Myocyte (in vitro differentiated cells): ENCODE results near the gene FOS. TPM values are rescaled to one million over a fixed set of nuclear protein-coding genes. Genes with fewer than 3 reads are reported as not detected.
"Not testable (repeated sequence)": the region's sequence is repeated elsewhere in the genome, so short reads cannot be mapped to it uniquely, and the experiment has no call there.

Experiments used
- DNase-seq: peaks from one replicate; pipeline ENCODE4 v3.0.0-alpha.2; 2012; ENCODE audit warnings: low read depth
- total RNA-seq: library from RNA; depleted of rRNA; stranded (reverse); fragments of >200 nt; gene quantifications from 2 replicates; pipeline ENCODE4 v1.2.3, GENCODE V29; 2014

Gene FOS
- total RNA-seq, 1 donor from 2014 or later, result 26.5 TPM

GRCh38 chr14:75293920-75294648 lies 15.5 kb downstream of the FOS start:
- peak; percentile 96 for DNase-seq

GRCh38 chr14:75294649-75295033 lies 16.0 kb downstream of the FOS start:
- DNase-seq, result peak; percentile 39

- DNase-seq, result peak; percentile 63
Measured at GRCh38 chr14:75295061-75295461, 16.4 kb downstream of the FOS start.

GRCh38 chr14:75295491-75296345 lies 17.1 kb downstream of the FOS start:
- DNase-seq, result peak; percentile 79

- DNase-seq, result no peak
Measured at GRCh38 chr14:75297411-75298040, 18.9 kb downstream of the FOS start.

GRCh38 chr14:75298187-75298965 lies 19.7 kb downstream of the FOS start:
- no peak for DNase-seq

GRCh38 chr14:75299059-75299458 lies 20.4 kb downstream of the FOS start:
- DNase-seq, result no peak

- no peak for DNase-seq
Measured at GRCh38 chr14:75299576-75299975, 20.9 kb downstream of the FOS start.

- DNase-seq, result no peak
Measured at GRCh38 chr14:75301666-75302325, 23.2 kb downstream of the FOS start.

GRCh38 chr14:75303381-75303789 lies 24.8 kb downstream of the FOS start:
- DNase-seq, result peak; percentile 83

- not testable (repeated sequence) for DNase-seq
Measured at GRCh38 chr14:75306410-75306809, 27.8 kb downstream of the FOS start.

GRCh38 chr14:75306927-75307699 lies 28.5 kb downstream of the FOS start:
- DNase-seq, result peak; percentile 41

GRCh38 chr14:75307700-75308379 lies 29.2 kb downstream of the FOS start:
- DNase-seq, result peak; percentile 90

- not testable (repeated sequence) for DNase-seq
Measured at GRCh38 chr14:75308991-75309390, 30.4 kb downstream of the FOS start.

- not testable (repeated sequence) for DNase-seq
Measured at GRCh38 chr14:75309561-75309960, 30.9 kb downstream of the FOS start.

- peak; percentile 93 for DNase-seq
Measured at GRCh38 chr14:75310295-75311111, 31.9 kb downstream of the FOS start.

GRCh38 chr14:75311356-75311755 lies 32.7 kb downstream of the FOS start:
- no peak for DNase-seq

- no peak for DNase-seq
Measured at GRCh38 chr14:75312341-75312740, 33.7 kb downstream of the FOS start.
